ACC112 (cell line): ENCODE measurements around the gene PKP1.

Experiments
- H2AFZ ChIP-seq: fragments of 200-600 bp; sonication (generic); one replicate; pipeline ENCODE4 v1.6.0; 2017; ENCODE audit warnings: antibody characterized with exemption, low read length; ENCODE audit not compliant: unreplicated experiment
- H3K27ac ChIP-seq: fragments of 200-600 bp; sonication (generic); 2 replicates; pipeline ENCODE4 v1.5.1; 2014; ENCODE audit warnings: low read depth, mild to moderate bottlenecking, antibody characterized with exemption, low read length, moderate library complexity
- H3K27me3 ChIP-seq: fragments of 200-600 bp; sonication (generic); 2 replicates; pipeline ENCODE4 v1.6.1; 2014; ENCODE audit warnings: mild to moderate bottlenecking, antibody characterized with exemption, low read length, moderate library complexity, mixed read lengths; ENCODE audit not compliant: insufficient read depth
- H3K36me3 ChIP-seq: fragments of 200-600 bp; sonication (generic); 2 replicates; pipeline ENCODE4 v1.6.1; 2016; ENCODE audit warnings: mild to moderate bottlenecking, antibody characterized with exemption, low read length, moderate library complexity, mixed read lengths; ENCODE audit not compliant: insufficient read depth
- H3K4me1 ChIP-seq: fragments of 200-600 bp; sonication (generic); one replicate; pipeline ENCODE4 v1.6.1; 2016; ENCODE audit warnings: low read length, mixed read lengths; ENCODE audit not compliant: insufficient read depth, unreplicated experiment, control insufficient read depth
- H3K4me3 ChIP-seq: fragments of 200-600 bp; sonication (generic); 2 replicates; pipeline ENCODE4 v1.5.1; 2014; ENCODE audit warnings: mild to moderate bottlenecking, low read depth, low read length
- H3K79me2 ChIP-seq: fragments of 200-600 bp; sonication (generic); one replicate; pipeline ENCODE4 v1.6.0; 2016; ENCODE audit warnings: low read length; ENCODE audit not compliant: control insufficient read depth, unreplicated experiment, insufficient read depth

Gene PKP1

GRCh38 chr1:201296352-201296751, 13.0 kb downstream of the PKP1 start:
- no peak overlapping the region for H3K27ac ChIP-seq
- no peak overlapping the region for H3K4me3 ChIP-seq
- peaks cover 36% of the 10 kb centered on the region for H3K4me1 ChIP-seq
- no peaks in the 10 kb centered on the region for H3K36me3 ChIP-seq
- no peaks in the 10 kb centered on the region for H3K27me3 ChIP-seq
- H3K79me2 ChIP-seq = no peaks in the 10 kb centered on the region
- H2AFZ ChIP-seq = no peak overlapping the region

GRCh38 chr1:201298396-201299381, 15.4 kb downstream of the PKP1 start:
- Histone ChIP-seq H3K36me3 (no peaks in the 10 kb centered on the region), H3K4me3 (no peak overlapping the region), H3K4me1 (peaks cover 36% of the 10 kb centered on the region), H3K27ac (no peak overlapping the region), H3K27me3 (no peaks in the 10 kb centered on the region), H3K79me2 (no peaks in the 10 kb centered on the region), H2AFZ (no peak overlapping the region)

DNA sequence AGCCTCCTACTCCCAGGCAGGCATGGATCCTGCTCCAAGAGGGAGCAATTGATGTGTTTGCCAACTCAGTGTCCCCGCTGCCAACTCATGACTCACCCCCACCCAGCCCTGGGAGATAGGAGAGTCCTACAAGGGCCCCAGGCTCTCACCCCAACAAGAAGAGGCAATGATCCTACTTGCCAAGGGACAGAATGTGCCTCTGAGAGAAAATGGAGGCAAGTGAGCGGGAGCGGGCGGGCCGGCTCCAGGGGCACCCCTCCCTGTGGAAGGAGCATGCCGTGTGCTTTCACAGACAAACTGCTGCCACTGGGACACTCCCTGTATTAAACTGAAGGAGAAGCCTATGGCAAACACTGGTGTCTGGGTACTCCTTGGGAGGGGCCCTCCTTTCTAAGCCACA, 16.7 kb downstream of the PKP1 start:
- no peak overlapping the region for H2AFZ ChIP-seq
- H3K36me3 ChIP-seq = no peaks in the 10 kb centered on the region
- H3K27me3 ChIP-seq = no peaks in the 10 kb centered on the region
- H3K4me3 ChIP-seq = no peak overlapping the region
- H3K79me2 ChIP-seq = no peaks in the 10 kb centered on the region
- no peak overlapping the region for H3K27ac ChIP-seq
- H3K4me1 ChIP-seq = peaks cover 36% of the 10 kb centered on the region

DNA sequence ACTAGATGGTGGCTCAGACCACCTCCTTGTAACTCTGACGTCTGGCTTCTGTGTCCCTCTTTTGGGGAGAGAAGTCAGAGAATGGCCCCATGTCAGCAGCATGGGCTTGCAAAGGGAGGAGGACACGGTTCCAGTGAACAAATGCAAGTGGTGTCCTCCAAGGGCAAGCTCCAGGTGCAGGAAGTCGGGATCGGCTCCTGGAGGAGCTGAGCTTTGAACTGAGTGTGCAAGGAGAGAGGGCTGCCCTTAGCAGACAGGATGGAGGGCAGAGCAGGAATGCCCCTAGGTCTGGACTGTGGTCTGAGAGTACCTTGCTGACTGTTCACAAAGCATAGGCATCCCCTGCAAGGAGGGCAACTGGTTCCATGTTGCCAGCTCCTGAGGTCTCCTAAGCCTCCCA, 17.3 kb downstream of the PKP1 start:
- no peaks in the 10 kb centered on the region for H3K27me3 ChIP-seq
- no peak overlapping the region for H3K27ac ChIP-seq
- H2AFZ ChIP-seq = no peak overlapping the region

DNA sequence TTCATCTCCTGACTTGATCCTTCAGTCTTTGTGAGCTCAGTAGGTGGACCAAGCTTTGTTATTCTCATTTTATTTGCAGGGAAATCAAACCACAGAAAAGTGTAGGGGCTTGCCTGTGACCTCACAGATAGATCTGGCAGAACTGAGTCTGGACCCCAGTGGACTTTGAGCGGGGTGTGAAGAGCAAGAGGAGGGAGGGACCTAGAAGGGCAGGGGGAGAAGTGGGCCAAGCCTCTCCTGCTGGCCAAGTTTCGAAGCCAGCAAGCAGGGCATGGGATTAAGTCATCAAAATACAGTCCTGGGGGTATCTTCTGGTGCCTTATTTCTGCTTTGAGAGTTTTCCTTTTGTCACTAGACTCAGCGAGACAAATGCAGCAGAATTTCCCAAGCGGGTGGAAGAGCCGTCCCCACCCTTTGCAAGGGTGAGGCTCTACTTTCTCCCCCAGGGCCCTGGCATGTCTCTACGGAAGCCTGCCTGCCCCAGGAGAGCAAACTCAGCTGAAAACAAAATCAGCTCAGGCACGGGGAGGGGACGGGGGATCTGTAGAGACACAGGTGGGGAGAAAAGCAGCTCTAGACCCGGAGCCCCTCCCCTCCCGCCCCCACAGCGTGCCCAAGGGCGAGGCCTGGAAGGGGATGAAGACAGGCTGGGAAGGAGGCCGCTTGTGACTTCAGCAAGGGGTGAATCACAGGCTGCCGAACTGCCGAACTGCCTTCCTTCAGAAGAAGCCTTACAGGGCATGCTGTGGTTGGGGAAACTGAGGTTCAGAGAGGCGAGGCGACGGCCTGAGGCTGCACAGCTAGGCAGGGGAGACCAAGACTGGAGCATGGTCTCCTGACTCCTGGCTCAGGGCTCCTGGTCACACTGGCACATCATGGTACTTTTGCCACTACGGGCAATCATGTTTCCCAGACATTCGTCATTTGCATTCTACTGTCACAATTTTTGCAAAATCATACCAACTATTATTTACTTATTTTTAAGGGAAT, 19.2 kb downstream of the PKP1 start:
- no peaks in the 10 kb centered on the region for H3K36me3 ChIP-seq
- no peak overlapping the region for H3K4me3 ChIP-seq
- H2AFZ ChIP-seq = no peak overlapping the region
- H3K27ac ChIP-seq = no peak overlapping the region
- H3K4me1 ChIP-seq = peaks cover 28% of the 10 kb centered on the region
- H3K79me2 ChIP-seq = no peaks in the 10 kb centered on the region
- no peaks in the 10 kb centered on the region for H3K27me3 ChIP-seq

More for the DNA sequence above, 17.3 kb downstream of the PKP1 start:
- Histone ChIP-seq H3K4me3 (no peak overlapping the region), H3K79me2 (no peaks in the 10 kb centered on the region), H3K4me1 (peaks cover 32% of the 10 kb centered on the region), H3K36me3 (no peaks in the 10 kb centered on the region)

GRCh38 chr1:201304126-201304525, 20.8 kb downstream of the PKP1 start:
- no peak overlapping the region for H3K4me3 ChIP-seq
- H3K27ac ChIP-seq = no peak overlapping the region
- H3K79me2 ChIP-seq = no peaks in the 10 kb centered on the region
- peaks cover 28% of the 10 kb centered on the region for H3K4me1 ChIP-seq
- H2AFZ ChIP-seq = no peak overlapping the region
- no peaks in the 10 kb centered on the region for H3K27me3 ChIP-seq
- H3K36me3 ChIP-seq = no peaks in the 10 kb centered on the region

- H3K4me3 ChIP-seq = no peak overlapping the region
- H3K27ac ChIP-seq = no peak overlapping the region
- H3K27me3 ChIP-seq = no peaks in the 10 kb centered on the region
- no peak overlapping the region for H2AFZ ChIP-seq
- peaks cover 22% of the 10 kb centered on the region for H3K4me1 ChIP-seq
- H3K36me3 ChIP-seq = no peaks in the 10 kb centered on the region
- H3K79me2 ChIP-seq = no peaks in the 10 kb centered on the region
Observed at GRCh38 chr1:201305815-201306214, 22.5 kb downstream of the PKP1 start.

- Histone ChIP-seq H2AFZ (no peak overlapping the region), H3K79me2 (no peaks in the 10 kb centered on the region), H3K4me3 (no peak overlapping the region), H3K4me1 (peaks cover 22% of the 10 kb centered on the region), H3K27ac (no peak overlapping the region), H3K27me3 (no peaks in the 10 kb centered on the region), H3K36me3 (no peaks in the 10 kb centered on the region)
Observed at GRCh38 chr1:201307231-201307630, 23.9 kb downstream of the PKP1 start.

- H3K4me1 ChIP-seq = peaks cover 22% of the 10 kb centered on the region
- no peak overlapping the region for H3K4me3 ChIP-seq
Observed at GRCh38 chr1:201307760-201308499, 24.6 kb downstream of the PKP1 start.

DNA sequence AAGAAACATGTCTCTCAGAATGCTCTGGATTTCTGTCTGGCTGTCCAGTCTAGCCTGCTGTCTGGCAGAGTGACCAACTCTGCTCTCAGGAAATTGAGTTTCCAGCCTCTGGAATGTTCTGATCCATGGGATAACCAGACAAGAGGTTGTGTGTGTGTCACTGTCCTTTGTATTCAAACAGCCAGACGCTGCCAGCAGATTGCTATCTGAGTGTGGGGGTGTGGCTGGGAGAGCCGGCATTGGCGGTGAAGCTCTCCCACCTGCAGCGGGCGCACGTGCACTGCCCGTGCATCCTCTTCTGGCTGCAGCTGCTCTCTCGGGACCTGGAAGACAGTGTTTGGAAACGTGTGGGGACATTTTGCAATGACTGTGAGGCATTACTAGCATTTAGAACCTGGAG, 26.1 kb downstream of the PKP1 start:
- Histone ChIP-seq H2AFZ (no peak overlapping the region), H3K79me2 (no peaks in the 10 kb centered on the region), H3K4me3 (no peak overlapping the region), H3K27me3 (no peaks in the 10 kb centered on the region), H3K27ac (no peak overlapping the region), H3K4me1 (peaks cover 22% of the 10 kb centered on the region), H3K36me3 (no peaks in the 10 kb centered on the region)

More at GRCh38 chr1:201307760-201308499, 24.6 kb downstream of the PKP1 start:
- Histone ChIP-seq H3K27me3 (no peaks in the 10 kb centered on the region), H3K27ac (no peak overlapping the region), H3K36me3 (no peaks in the 10 kb centered on the region), H3K79me2 (no peaks in the 10 kb centered on the region), H2AFZ (no peak overlapping the region)
